NCI-H2171 treated with DMSO at 0.1 percent for 48 hours (cell line): ENCODE measurements around the gene PPP1R11.
"Not testable (repeated sequence)": the region's sequence is repeated elsewhere in the genome, so short reads cannot be mapped to it uniquely, and the experiment has no call there.

Experiments used
- DNase-seq: peaks from one replicate; lab custom pipeline; 2025; lab: John Stamatoyannopoulos, UW

Gene PPP1R11

DNA sequence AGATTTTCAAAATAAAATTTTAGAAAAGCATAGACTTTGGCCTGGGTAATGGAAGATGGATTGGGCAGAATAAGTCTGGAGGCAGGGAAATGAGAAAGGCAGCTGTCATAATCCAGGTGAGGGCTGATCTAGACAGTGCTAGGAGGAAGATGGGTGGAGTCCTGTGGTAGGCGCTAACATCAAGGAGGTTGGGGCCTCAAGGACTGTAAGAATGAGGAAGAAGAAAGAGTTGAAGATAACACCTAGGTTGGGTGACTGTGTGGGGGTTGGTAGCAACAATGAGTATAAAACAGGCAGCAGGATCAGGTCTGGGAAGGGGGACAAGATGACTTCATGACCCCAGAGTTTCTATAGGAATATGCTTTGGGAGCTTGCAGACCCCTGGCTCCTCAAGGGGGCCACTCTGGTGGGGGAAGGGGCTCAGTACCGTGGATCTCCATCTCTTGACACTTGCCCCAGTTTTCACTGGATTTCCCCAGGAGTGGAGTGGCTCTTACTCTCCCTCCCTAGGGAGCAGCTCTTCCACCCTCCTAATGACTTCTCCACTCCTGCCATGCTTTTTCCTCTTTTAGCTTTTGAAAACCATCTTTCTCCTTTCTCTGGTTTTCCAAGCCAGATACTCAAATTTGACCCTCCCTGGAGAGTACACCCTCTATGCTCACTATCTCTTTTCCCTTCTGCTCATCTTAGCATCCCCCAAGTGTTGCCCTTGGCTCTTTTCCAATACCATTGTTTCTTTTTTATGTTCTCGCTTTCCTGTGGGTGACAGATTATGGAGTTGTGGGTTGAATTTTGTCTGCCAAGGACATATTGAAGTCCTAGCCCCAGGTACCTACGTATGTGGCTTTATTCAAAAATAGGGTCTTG, 31.1 kb downstream of the PPP1R11 start:
- DNase-seq, result no peak

DNA sequence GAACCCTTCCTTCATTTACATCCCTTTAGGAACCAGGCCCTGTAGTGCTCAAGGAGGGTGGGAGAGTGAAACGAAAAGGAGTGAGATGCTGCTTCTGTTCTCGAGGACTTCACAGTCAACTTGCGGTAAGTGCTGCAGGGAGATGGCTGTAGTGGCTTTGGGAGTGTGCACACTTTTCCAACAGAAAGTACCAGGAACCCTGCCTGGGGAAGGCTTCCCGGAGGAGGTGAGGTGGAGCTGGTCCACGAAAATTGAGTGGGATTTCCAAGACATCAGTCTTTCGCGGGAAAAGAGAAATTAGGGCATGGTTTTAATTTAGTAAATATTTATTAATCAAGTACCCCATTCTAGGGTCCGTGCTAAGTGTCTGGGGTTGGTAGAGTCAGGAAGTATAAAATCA, 33.2 kb downstream of the PPP1R11 start:
- DNase-seq, result no peak

DNA sequence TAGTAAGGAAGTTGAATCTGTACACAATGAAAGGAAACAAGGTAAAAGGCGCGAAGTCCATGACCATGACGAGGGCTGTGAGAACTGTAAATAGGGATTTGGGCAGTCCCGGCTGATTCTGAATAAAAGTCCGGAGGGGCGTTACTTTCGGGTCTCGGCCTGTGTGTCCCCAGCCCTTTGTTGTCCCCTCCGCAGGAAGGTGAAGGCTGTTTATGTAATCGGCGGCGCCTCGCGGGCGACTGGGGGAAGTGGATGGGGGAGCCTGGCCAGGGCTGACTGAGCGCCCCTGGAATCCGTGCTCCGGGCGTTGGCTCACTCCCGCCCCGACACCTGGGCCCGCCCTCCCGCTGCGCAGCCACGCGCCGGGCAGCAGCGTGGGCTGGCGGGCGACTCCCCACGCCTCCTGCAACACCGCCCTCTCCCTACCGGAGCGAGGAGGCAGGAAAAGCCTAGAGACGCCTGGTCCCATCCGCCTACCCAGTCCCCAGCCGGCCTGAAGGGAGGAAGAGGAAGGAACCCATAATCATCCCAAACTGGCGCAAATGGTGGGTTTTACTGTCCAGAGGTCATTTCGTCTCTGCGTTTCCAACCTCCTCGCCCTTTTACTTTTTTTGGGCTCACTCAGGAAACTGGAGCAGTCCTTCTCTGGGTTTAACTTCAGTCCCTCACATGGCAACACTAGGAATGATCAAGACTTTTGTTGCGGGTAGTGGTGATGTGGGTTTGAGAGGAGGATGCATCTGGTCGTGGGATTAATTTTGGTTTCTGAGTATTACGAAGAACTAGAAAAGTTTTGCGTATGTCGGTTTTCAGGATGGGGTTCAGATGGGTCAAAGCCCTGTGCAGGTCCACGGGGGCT, 33.8 kb downstream of the PPP1R11 start:
- DNase-seq, result no peak

DNA sequence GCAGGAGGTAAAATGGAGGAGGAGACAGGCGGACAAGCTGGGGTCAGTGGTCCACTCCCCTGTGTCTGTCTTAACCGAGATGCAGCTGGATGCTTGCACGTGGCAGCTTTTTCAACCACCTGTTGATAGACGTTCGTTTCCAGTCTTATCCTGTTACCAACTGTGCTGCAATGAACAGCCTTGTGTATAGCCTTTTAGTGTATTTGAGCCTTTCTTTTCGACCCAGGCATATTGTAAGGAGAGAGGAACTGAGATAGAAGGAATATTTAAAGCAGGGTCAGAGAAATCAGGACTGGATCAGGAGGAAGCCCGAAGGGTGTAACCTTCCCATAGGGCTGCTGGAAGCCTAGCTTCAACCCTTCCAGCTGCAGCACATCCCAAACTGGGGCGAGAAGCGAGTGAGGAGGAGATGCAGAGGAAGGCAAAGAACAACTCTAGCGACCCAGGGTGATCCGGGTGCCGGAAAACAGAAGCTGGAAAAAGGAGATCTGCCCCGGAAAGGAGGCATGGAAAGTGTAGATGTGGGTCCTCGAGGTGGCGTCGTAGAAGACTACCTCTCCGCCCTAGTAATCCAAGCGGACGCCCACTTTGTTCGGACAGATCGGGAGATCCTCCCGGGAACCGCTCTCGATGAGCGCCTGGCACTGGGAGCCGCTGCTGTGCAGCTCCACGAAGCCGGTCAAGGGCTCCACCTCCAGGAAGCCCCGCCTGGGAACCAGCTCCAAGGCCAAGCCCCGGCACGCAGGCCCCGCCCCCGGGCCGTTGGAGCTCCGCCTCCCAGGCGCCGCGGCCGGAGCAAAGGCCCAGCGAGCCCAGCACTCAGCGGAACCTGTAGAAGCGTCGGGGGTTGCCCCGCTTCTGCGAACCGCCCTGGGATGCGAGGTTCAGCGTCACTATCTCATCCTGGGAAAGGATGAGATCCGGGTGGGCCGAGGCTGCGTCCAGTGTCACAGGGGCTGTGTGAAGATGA, 34.7 kb downstream of the PPP1R11 start:
- DNase-seq, result no peak

GRCh38 chr6:30102414-30102969, 35.5 kb downstream of the PPP1R11 start:
- DNase-seq, result no peak

- DNase-seq, result peak; percentile 71
These were observed 36.2 kb downstream of the PPP1R11 start for GRCh38 chr6:30102970-30103871.

DNA sequence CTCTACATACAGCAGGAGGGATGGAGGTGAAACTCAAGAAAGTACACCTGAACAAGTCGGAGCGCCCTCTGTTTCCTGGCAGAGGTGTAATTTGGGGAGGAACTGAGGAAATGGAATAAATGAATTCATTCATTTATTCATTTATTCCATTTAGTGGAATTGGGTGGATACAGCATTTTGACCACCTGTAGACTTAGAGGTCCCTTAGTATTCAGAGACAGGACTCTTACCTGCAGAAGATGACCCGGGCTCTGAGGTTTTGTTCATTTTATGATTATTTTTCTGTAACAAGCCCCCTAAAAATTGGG, 36.8 kb downstream of the PPP1R11 start:
- no peak for DNase-seq

GRCh38 chr6:30104661-30105060, 37.7 kb downstream of the PPP1R11 start:
- DNase-seq, result no peak

DNA sequence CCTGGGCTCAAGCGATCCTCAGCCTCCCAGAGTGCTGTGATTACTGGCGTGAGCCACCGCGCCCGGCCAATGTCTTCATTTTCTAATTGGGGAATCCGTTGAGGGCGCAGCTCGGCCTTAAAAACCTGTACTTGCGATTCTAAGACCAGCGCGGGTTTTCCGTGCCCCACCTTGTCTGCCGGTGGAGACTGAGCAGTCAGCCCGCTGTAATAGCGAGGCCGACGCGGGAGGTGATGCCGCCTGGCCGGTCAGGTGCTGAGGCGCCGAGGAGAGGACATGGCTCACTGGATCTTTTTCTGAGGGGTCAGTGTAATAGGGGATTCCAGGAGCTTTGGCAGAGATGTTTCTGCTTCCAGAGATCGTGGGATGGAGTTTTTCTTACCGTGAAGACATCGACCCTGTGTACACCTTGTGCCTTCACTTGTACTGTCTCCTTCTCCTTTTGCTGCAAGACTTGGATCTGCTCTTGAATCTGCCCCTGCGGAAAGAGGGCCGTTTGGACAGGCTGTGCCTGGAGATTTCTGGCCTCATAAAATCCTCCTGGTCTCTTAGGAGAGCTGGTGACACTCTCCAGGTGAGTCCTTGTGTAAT, 44.4 kb downstream of the PPP1R11 start:
- DNase-seq, result no peak

DNA sequence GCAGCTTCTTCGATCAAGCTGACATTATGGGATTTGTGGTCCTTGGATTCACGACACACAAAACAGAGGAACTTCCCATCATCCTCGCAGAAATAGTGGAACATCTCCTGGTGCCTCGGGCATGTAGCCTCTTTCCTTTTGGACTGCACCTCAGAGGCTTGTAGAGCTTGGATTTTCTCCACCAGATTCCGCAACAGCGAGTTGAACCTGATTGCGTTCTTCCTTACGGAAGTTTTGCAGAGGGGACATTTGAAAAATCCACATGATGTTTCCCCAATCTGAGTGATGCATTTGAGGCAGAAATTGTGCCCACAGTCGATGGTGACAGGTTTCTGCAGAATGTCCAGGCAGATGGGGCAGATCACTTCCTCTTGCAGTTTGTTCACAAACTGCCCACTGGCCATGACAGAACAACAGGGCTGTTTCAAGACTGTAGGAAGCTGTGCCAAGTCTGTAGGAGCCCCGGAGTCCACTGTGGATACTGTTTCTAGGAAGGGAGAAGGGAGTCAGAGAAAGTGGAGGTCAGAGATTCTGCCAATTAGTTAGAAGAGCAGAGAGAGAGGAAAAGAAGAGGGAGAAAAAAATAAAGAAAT, 45.5 kb downstream of the PPP1R11 start:
- no peak for DNase-seq

- no peak for DNase-seq
These were observed 46.2 kb downstream of the PPP1R11 start, which contains the start of gene TRIM31 for GRCh38 chr6:30113003-30113759. TSS of gene TRIM31 (minus strand) at chr6:30113090. CDS start at chr6:30112805, 285 bp downstream.

GRCh38 chr6:30113841-30114240, 46.8 kb downstream of the PPP1R11 start:
- no peak for DNase-seq

DNA sequence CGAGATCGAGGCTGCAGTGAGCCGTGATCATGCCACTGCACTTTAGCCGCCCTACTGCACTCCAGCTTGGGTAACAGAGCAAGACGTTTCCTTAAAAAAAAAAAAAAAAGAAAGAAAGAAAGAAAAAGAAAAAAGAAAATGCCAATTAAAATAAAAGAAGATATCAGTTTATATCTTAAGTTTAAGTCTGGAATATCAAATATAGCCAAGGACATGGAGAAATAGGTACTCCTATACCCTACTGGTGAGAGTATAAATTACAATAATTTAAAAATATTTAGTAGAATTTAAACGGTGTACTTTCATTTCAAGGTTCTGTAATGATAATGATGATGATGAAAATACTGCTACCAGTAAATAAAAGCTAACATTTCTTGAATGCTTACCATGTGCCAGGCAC, 49.7 kb downstream of the PPP1R11 start:
- DNase-seq, result no peak

GRCh38 chr6:30118691-30119090, 51.7 kb downstream of the PPP1R11 start:
- DNase-seq, result not testable (repeated sequence)
